Measurements from ENCODE around the gene LRP10.
"Not testable (repeated sequence)": the region's sequence is repeated elsewhere in the genome, so short reads cannot be mapped to it uniquely, and the experiment has no call there.

The LRP10 gene

GRCh38 chr14:22843123-22843925, 28.2 kb upstream of the LRP10 start:
- DNase-seq (ENCODE audit: low spot score), result no peak

GRCh38 chr14:22844221-22845102, 27.1 kb upstream of the LRP10 start:
- DNase-seq (ENCODE audit: low spot score), result no peak

GRCh38 chr14:22845103-22845394, 26.5 kb upstream of the LRP10 start:
- DNase-seq (ENCODE audit: low spot score), result no peak

GRCh38 chr14:22845821-22846625, 25.5 kb upstream of the LRP10 start:
- no peak for DNase-seq (ENCODE audit: low spot score)

GRCh38 chr14:22846811-22847307, 24.7 kb upstream of the LRP10 start:
- no peak for DNase-seq (ENCODE audit: low spot score)

GRCh38 chr14:22847661-22848341, 23.7 kb upstream of the LRP10 start:
- peak; percentile 54 for DNase-seq (ENCODE audit: low spot score)

GRCh38 chr14:22848351-22849164, 23.0 kb upstream of the LRP10 start:
- no peak for DNase-seq (ENCODE audit: low spot score)

GRCh38 chr14:22849212-22849819, 22.2 kb upstream of the LRP10 start:
- no peak for DNase-seq (ENCODE audit: low spot score)

- no peak for DNase-seq (ENCODE audit: low spot score)
Measured at GRCh38 chr14:22850944-22851764, 20.4 kb upstream of the LRP10 start.

GRCh38 chr14:22852178-22852577, 19.4 kb upstream of the LRP10 start:
- not testable (repeated sequence) for DNase-seq (ENCODE audit: low spot score)

- no peak for DNase-seq (ENCODE audit: low spot score)
Measured at GRCh38 chr14:22852599-22852939, 19.0 kb upstream of the LRP10 start.

- DNase-seq (ENCODE audit: low spot score), result peak; percentile 87
Measured at GRCh38 chr14:22852940-22853767, 18.4 kb upstream of the LRP10 start.

- not testable (repeated sequence) for DNase-seq (ENCODE audit: low spot score)
Measured at GRCh38 chr14:22854296-22854695, 17.2 kb upstream of the LRP10 start.

GRCh38 chr14:22854963-22855724, 16.4 kb upstream of the LRP10 start:
- DNase-seq (ENCODE audit: low spot score), result no peak

GRCh38 chr14:22856428-22856827, 15.1 kb upstream of the LRP10 start:
- DNase-seq (ENCODE audit: low spot score), result no peak

GRCh38 chr14:22860377-22860776, 11.2 kb upstream of the LRP10 start:
- not testable (repeated sequence) for DNase-seq (ENCODE audit: low spot score)

GRCh38 chr14:22861651-22862050, 9.9 kb upstream of the LRP10 start:
- no peak for DNase-seq (ENCODE audit: low spot score)

GRCh38 chr14:22864979-22865378, 6.6 kb upstream of the LRP10 start:
- no peak for DNase-seq (ENCODE audit: low spot score)
